Subcutaneous abdominal adipose tissue (tissue), 5 donors: ENCODE data around the gene CLMN.

Source experiments
- H3K27ac ChIP-seq: one replicate; pipeline ENCODE4 v1.7.0; 2013; ENCODE audit warnings: low read depth, mild to moderate bottlenecking, inconsistent platforms, low read length, moderate library complexity
- H3K27me3 ChIP-seq, 5 donors: one replicate each; pipeline ENCODE4 v1.7.0; 2013; ENCODE audit warnings: low read length in 5 of 5, inconsistent platforms in 1 of 5; ENCODE audit not compliant: control insufficient read depth in 5 of 5, insufficient read depth in 4 of 5
- H3K36me3 ChIP-seq, 5 donors: one replicate each; pipeline ENCODE4 v1.7.0; 2013; ENCODE audit warnings: low read length in 5 of 5; ENCODE audit not compliant: control insufficient read depth in 5 of 5, insufficient read depth in 5 of 5
- H3K4me1 ChIP-seq, 5 donors: one replicate each; pipeline ENCODE4 v1.7.0; 2013; ENCODE audit warnings: low read length in 5 of 5, mild to moderate bottlenecking in 3 of 5, moderate library complexity in 1 of 5; ENCODE audit not compliant: control insufficient read depth in 5 of 5, insufficient read depth in 5 of 5
- H3K4me3 ChIP-seq, 5 donors: one replicate each; pipeline ENCODE4 v1.7.0; 2013; ENCODE audit warnings: low read length in 5 of 5, low read depth in 1 of 5
- H3K9ac ChIP-seq, 5 donors: one replicate each; pipeline ENCODE4 v1.7.0; 2013; ENCODE audit warnings: low read length in 5 of 5, mild to moderate bottlenecking in 4 of 5, moderate library complexity in 3 of 5
- H3K9me3 ChIP-seq, 5 donors: one replicate each; pipeline ENCODE4 v1.7.0; 2013; ENCODE audit warnings: low read length in 5 of 5; ENCODE audit not compliant: control insufficient read depth in 5 of 5
- donor health status: healthy.
- donor health status: healthy.
- donor health status: healthy.
- donor health status: healthy.
- donor health status: healthy.

CLMN gene

GRCh38 chr14:95323361-95323760 lies 3.7 kb upstream of the CLMN start:
- no peak overlapping the region for H3K9ac ChIP-seq
- H3K4me3 ChIP-seq, result no peak overlapping the region
- H3K4me1 ChIP-seq, result peaks cover 0 to 22% (median 17%) of the 10 kb centered on the region in 5 donors
- H3K27me3 ChIP-seq, result no peaks in the 10 kb centered on the region
- H3K9me3 ChIP-seq, result no peaks in the 10 kb centered on the region
- H3K36me3 ChIP-seq, result no peaks in the 10 kb centered on the region
- no peak overlapping the region for H3K27ac ChIP-seq

- no peak overlapping the region for H3K9ac ChIP-seq
- H3K27me3 ChIP-seq, result no peaks in the 10 kb centered on the region
- H3K27ac ChIP-seq, result no peak overlapping the region
- no peaks in the 10 kb centered on the region for H3K36me3 ChIP-seq
- no peaks in the 10 kb centered on the region for H3K9me3 ChIP-seq
- peaks cover 0 to 25% (median 20%) of the 10 kb centered on the region in 5 donors for H3K4me1 ChIP-seq
- H3K4me3 ChIP-seq, result no peak overlapping the region
Observed at GRCh38 chr14:95322651-95323050, 2.9 kb upstream of the CLMN start.

- Histone ChIP-seq H3K4me1 (peaks cover 0 to 32% (median 26%) of the 10 kb centered on the region in 5 donors), H3K9me3 (no peaks in the 10 kb centered on the region), H3K9ac (no peak overlapping the region), H3K36me3 (no peaks in the 10 kb centered on the region), H3K4me3 (no peak overlapping the region), H3K27ac (no peak overlapping the region), H3K27me3 (no peaks in the 10 kb centered on the region)
Observed at GRCh38 chr14:95321693-95322455, 2.2 kb upstream of the CLMN start.

GRCh38 chr14:95320955-95321600 lies 1.4 kb upstream of the CLMN start:
- Histone ChIP-seq H3K27me3 (no peaks in the 10 kb centered on the region), H3K36me3 (no peaks in the 10 kb centered on the region), H3K4me3 (no peak overlapping the region), H3K27ac (no peak overlapping the region), H3K9ac (no peak overlapping the region), H3K9me3 (no peaks in the 10 kb centered on the region), H3K4me1 (peaks cover 2 to 38% (median 32%) of the 10 kb centered on the region in 5 donors)

- Histone ChIP-seq H3K4me3 (peak overlapping the region in 4 of 5 donors; percentile 42 to 59 (median 52)), H3K27ac (no peak overlapping the region), H3K9ac (peak overlapping the region in 2 of 5 donors; percentile 55 to 57), H3K4me1 (peaks cover 4 to 46% (median 40%) of the 10 kb centered on the region in 5 donors), H3K27me3 (no peaks in the 10 kb centered on the region), H3K9me3 (no peaks in the 10 kb centered on the region), H3K36me3 (no peaks in the 10 kb centered on the region)
Observed at GRCh38 chr14:95320078-95320895, 579 bp upstream of the CLMN start.

- Histone ChIP-seq H3K4me1 (peaks cover 9 to 63% (median 55%) of the 10 kb centered on the region in 5 donors), H3K27ac (peak overlapping the region; percentile 70)
Observed at GRCh38 chr14:95318399-95319311, 1.1 kb downstream of the CLMN start.

GRCh38 chr14:95317817-95318343 lies 1.8 kb downstream of the CLMN start:
- Histone ChIP-seq H3K4me3 (peak overlapping the region in 3 of 5 donors; percentile 19 to 75 (median 65)), H3K4me1 (peaks cover 9 to 70% (median 61%) of the 10 kb centered on the region in 5 donors), H3K36me3 (no peaks in the 10 kb centered on the region), H3K27ac (peak overlapping the region; percentile 70), H3K9ac (no peak overlapping the region), H3K27me3 (no peaks in the 10 kb centered on the region), H3K9me3 (no peaks in the 10 kb centered on the region)

More at GRCh38 chr14:95318399-95319311, 1.1 kb downstream of the CLMN start:
- no peaks in the 10 kb centered on the region for H3K27me3 ChIP-seq
- H3K36me3 ChIP-seq, result no peaks in the 10 kb centered on the region
- H3K9ac ChIP-seq, result peak overlapping the region in 4 of 5 donors; percentile 51 to 75 (median 62)
- no peaks in the 10 kb centered on the region for H3K9me3 ChIP-seq
- peak overlapping the region; percentile 65 to 78 (median 71) for H3K4me3 ChIP-seq

- no peaks in the 10 kb centered on the region for H3K27me3 ChIP-seq
- no peaks in the 10 kb centered on the region for H3K36me3 ChIP-seq
- peak overlapping the region; percentile 62 for H3K27ac ChIP-seq
- H3K4me3 ChIP-seq, result no peak overlapping the region
- peaks cover 9 to 80% (median 70%) of the 10 kb centered on the region in 5 donors for H3K4me1 ChIP-seq
- H3K9ac ChIP-seq, result no peak overlapping the region
- H3K9me3 ChIP-seq, result no peaks in the 10 kb centered on the region
Observed at GRCh38 chr14:95316821-95317220, 2.9 kb downstream of the CLMN start.

- Histone ChIP-seq H3K4me1 (peaks cover 13 to 90% (median 73%) of the 10 kb centered on the region in 5 donors), H3K27me3 (no peaks in the 10 kb centered on the region), H3K9ac (no peak overlapping the region), H3K27ac (peak overlapping the region; percentile 77), H3K36me3 (no peaks in the 10 kb centered on the region), H3K9me3 (no peaks in the 10 kb centered on the region), H3K4me3 (no peak overlapping the region)
Observed at GRCh38 chr14:95315579-95315978, 4.1 kb downstream of the CLMN start.
